Measurements from ENCODE around the gene GPC5.

GPC5 gene

DNA sequence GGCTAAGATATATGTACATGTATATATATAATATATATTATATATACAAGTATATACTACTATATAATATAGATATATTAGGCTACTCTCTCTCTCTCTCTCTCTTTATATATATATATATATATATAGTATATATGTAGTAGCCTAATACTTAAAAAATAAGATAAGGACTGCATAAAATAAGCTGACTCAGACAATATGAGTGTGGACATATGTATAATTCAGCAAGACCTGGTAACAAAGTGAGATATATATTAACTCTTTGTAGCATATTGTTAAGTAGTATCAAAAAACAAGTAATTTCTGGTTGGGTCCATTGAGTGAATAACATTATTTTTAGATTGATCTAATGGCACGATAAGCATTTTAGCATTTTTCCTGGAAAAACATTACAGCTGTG is 509.0 kb downstream of the GPC5 start:
- no peak for DNase-seq

DNA sequence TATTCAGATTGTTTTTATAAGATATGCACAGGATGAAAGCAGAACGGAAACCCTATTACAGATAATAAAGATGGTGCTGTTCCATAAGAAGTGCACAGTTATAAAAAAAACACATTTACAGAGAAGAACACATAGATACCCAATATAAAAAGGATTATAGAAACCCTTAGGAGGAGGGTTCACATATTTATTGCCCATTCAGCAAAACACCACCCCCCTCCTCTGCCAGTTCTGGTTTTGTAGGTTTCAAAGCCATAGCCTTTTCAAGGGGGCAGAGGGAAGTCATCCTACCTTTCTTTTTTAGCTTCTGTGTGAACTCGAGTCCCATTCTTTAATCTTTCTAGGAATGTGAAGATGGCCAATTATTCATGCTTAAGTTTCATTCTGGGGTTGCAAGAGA is 511.2 kb downstream of the GPC5 start:
- no peak for DNase-seq

GRCh38 chr13:91922969-91923592 is 524.7 kb downstream of the GPC5 start:
- no peak for DNase-seq

GRCh38 chr13:91930687-91931086 is 532.3 kb downstream of the GPC5 start:
- DNase-seq, result no peak

- DNase-seq, result no peak
Observed at GRCh38 chr13:91934354-91934753, 535.9 kb downstream of the GPC5 start.

- DNase-seq, result no peak
Observed at GRCh38 chr13:91946498-91947070, 548.2 kb downstream of the GPC5 start.

DNA sequence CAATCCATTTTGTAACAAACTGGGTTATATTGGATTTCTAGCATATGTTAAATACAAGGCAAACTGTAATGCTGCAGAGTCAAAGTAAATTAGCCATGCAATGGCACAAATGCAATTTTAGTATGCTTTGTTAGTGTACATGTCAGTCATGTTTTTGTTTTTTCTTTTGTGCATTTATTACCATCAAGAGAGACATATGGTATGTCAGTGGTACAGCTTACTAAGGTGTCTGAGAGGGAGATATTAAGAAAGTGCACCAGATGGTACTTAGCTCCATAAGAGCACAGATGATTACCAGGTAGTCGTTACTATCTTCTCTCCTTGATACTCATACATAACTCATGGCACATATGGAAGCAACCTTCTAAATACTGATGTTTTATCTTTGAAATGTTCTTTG is 550.3 kb downstream of the GPC5 start:
- DNase-seq, result no peak

GRCh38 chr13:91950803-91951202 is 552.4 kb downstream of the GPC5 start:
- no peak for DNase-seq

DNA sequence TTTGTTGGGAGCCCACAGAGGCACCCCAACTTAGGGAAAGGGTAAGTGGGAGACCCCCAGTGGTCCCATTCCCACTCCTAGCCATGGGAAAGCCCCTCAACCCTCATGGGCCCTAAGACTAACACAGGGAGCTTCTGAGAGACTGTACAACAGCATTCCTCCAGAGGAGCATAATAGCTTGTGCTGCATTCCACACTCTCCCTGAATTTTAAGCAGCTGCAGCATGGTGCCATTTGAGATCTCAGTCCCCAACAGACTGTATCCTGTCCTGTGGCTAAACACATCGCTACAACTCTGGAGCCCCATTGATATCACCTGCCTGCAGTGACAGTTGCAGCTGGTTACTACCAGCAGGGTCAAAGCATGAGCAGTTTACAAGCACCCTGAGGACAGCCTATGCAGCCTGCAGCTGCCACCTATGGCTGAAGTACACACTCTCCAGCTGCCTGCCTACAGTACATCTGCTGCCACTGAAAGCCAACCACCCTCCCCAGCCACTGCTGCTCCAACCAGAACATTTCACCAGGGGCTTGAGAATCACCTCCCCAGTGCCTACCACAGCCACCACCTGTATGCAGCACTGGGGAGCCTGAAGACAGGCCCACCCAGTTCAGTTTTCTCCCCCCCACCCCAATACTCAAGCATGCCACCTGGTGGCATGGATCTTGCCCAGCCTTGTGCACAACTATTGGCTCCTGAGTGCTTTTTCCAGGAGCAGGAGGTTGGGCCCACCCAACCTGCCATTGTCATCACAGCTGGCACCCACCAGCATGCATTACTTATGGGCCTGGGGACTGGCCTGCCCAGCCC is 557.3 kb downstream of the GPC5 start:
- DNase-seq, result no peak

DNA sequence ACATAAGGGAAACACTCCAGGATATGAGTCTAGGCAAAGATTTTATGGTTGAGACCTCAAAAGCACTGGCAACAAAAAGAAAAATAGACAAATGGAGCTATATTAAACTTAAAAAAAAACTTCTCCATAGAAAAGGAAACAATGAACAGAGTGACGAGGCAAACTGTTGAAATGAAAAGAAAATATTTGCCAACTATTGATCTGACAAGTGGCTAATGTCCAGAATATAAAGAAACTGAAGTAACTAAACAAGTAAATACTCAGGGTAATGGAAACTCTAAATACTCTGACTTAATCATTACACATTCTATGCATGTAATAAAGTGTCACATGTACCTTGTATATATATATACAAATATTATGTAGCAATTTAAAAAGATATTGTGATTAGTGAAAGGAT is 562.5 kb downstream of the GPC5 start:
- DNase-seq, result no peak

DNA sequence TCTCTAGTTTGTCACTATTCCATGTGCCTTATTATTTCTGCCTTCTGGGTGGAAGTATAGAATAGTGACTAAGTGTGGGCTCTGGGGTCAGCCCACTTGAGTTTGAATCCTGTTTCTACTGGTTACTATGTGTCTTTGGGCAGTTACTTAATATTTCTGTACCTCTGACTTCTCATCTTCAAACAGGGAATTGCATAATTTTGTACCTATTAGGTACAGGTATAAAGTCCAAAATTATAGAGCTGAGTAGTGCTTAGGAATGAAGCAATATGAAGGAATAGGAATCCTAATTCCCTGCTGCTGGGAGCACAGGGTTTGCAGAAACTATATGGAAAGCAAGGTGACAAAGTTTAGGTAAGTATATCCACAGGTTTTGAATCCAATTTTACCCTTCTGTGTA is 564.5 kb downstream of the GPC5 start:
- DNase-seq, result no peak

DNA sequence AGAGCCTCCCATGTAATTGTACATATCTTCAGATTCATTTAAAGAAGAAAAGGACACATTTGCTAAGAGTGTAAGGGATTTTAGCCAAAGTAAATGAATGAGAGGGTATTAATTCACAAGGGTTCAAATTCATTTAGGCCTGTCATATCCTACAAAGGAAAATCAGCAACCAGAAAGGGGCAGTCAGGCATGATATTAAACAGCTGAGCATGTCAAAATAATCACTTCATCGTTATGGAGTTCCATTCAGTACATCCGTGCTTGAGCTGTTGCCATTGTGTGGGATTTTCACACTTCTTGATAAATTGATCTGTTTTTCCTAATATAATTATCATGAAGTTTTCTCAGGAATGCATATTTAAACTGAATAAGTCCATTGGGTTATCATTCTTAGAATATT is 567.1 kb downstream of the GPC5 start:
- no peak for DNase-seq

GRCh38 chr13:91978571-91978970 is 580.1 kb downstream of the GPC5 start:
- no peak for DNase-seq

DNA sequence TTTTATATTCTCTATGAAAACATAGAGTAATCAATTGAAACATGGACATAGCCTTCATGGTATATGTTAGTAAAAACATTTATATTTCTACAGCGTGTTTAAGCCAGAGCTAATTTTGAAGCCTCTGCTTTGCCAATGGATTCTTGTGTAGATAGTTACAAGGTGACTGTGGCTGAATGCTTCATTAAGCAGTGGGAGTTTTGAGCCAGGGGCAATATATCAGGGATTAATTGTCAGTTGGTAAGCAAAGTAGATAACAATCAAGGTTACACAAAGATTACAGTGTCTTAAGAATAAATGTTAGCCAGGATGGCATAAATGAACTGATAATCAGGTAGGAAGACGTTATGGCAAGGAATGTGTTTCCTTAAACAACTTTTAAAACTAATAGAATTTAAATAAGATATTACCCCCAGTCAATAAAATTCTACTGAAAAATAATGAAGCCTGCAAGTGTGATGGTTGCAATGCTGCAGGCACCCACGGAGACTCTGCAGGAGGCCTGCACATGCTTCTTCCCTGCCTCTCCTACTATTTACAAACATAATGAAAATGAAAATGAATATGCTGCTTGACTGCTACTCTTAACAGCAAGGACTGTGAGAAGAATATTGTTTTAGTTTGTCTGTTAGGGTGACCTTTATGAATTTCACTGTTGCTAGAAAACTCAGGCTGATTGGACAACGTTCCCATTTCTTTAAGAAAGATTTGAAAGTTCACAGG is 588.5 kb downstream of the GPC5 start:
- DNase-seq, result no peak

GRCh38 chr13:91988331-91988730 is 589.9 kb downstream of the GPC5 start:
- DNase-seq, result no peak

DNA sequence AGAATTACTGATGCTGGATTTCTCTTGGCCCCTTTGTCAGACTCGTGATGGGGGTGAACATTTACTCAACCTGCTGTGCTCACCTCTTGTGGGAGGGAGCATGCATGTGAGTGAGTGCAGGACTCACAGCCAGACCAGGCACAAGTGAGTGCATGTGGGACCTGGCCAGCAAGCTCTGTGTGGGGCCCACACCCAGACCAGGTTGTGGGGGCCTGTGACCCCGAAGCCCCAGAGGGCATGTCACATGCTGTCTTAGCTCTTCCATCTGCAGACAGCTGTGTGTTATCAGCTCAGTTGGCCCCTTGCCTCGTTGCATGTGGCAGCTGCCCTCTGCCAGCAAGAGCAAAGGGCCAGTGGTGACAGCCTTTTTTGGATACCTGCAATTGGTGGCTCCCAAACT is 614.4 kb downstream of the GPC5 start:
- DNase-seq, result no peak

GRCh38 chr13:92017737-92018136 is 619.3 kb downstream of the GPC5 start:
- DNase-seq, result no peak

- no peak for DNase-seq
Observed at GRCh38 chr13:92028695-92029094, 630.3 kb downstream of the GPC5 start.

- DNase-seq, result no peak
Observed at GRCh38 chr13:92029641-92030040, 631.2 kb downstream of the GPC5 start.

DNA sequence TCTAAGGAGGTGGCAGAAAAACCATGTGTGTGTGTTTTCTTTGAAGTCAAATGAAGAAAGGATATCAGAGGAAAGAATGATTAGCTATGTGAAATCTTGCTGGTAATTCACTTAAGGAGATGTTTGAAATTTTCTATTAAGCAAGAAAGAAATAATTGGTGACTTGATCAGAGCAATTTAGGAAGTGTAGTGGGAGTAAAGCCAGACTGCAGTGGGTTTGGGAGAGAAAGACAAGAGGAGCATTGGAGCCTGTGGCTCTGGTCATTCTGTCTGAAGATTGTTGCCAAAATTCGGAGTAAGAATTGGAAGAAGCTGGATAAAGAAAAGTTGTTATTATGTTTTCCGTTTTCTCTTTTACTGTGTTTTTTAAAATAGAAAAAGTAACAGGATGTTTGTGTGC is 640.5 kb downstream of the GPC5 start:
- no peak for DNase-seq

DNA sequence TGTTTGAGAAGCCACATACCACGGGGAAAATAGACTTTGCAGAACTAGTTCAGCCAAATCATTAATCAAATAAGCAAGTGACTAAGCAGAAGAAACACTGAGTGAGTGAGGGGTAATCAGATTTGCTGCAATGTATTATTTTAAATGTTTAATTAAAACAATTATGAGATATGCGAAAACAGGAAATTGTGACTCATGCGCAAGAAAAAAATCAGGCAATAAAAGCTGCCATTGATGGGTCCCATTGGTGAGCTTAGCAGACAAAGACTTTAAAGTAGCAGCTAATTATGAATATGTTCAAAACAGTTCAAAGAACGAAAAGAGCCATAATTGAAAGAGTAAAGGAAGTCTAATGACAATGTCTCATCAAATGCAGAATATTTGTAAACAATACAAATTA is 644.1 kb downstream of the GPC5 start:
- DNase-seq, result no peak

- no peak for DNase-seq
Observed at GRCh38 chr13:92044351-92044750, 645.9 kb downstream of the GPC5 start.

- DNase-seq, result no peak
Observed at GRCh38 chr13:92054389-92054788, 656.0 kb downstream of the GPC5 start.

GRCh38 chr13:92074658-92075057 is 676.2 kb downstream of the GPC5 start:
- DNase-seq, result no peak

Measured in HCEC 1CT (cell line).